BE2C (cell line): ENCODE measurements around the gene CAPN14.

ENCODE experiments used
- DNase-seq: peaks from one replicate; pipeline ENCODE4 v3.0.0-alpha.2; 2020
- H3K27me3 ChIP-seq: fragments of 250-450 bp; sonication (Bioruptor Pico); 2 replicates; pipeline ENCODE4 v1.5.1; 2020; ENCODE audit warnings: mild to moderate bottlenecking
- H3K36me3 ChIP-seq: fragments of 250-450 bp; sonication (Bioruptor Pico); 2 replicates; pipeline ENCODE4 v1.5.1; 2020; ENCODE audit warnings: mild to moderate bottlenecking
- H3K4me1 ChIP-seq: fragments of 250-450 bp; sonication (Bioruptor Pico); 2 replicates; pipeline ENCODE4 v1.5.1; 2020
- H3K4me3 ChIP-seq: 2 replicates; pipeline ENCODE4 v1.5.1; 2011; ENCODE audit warnings: low read depth, low read length
- H3K9me3 ChIP-seq: fragments of 250-450 bp; sonication (Bioruptor Pico); 2 replicates; pipeline ENCODE4 v1.5.1; 2020
- TF ChIP-seq, protein P1 (sequence below): IDR thresholded peaks from 2 replicates; pipeline ENCODE4 v1.5.1; 2012; ENCODE audit warnings: mild to moderate bottlenecking, low read depth, low read length

Gene CAPN14

DNA sequence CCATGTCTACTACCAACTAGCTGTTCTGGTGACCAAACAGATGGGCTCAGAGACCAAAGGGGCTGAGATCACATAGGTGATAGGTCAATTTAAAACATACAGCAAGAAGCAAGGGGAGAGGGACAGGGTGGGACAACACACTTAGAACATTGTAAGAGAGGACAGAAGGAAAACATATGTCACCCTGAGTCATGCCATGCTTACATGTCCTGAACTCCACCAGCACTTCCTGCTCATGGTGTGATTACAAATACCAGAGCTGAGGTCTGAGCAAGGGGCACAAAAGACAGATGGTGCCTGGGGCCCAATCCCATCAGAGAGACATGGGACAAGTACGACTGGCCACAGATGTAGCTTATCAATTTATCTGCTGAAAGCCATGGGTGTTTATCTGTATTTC, 50.4 kb downstream of the CAPN14 start:
- no peak for DNase-seq
- Histone ChIP-seq H3K9me3 (no peaks in the 10 kb centered on the region), H3K4me1 (peaks cover 3% of the 10 kb centered on the region; the same call in 1 of the 2 replicates), H3K36me3 (no peaks in the 10 kb centered on the region), H3K27me3 (no peaks in the 10 kb centered on the region), H3K4me3 (no peak overlapping the region)
- TF ChIP-seq, protein P1, sequence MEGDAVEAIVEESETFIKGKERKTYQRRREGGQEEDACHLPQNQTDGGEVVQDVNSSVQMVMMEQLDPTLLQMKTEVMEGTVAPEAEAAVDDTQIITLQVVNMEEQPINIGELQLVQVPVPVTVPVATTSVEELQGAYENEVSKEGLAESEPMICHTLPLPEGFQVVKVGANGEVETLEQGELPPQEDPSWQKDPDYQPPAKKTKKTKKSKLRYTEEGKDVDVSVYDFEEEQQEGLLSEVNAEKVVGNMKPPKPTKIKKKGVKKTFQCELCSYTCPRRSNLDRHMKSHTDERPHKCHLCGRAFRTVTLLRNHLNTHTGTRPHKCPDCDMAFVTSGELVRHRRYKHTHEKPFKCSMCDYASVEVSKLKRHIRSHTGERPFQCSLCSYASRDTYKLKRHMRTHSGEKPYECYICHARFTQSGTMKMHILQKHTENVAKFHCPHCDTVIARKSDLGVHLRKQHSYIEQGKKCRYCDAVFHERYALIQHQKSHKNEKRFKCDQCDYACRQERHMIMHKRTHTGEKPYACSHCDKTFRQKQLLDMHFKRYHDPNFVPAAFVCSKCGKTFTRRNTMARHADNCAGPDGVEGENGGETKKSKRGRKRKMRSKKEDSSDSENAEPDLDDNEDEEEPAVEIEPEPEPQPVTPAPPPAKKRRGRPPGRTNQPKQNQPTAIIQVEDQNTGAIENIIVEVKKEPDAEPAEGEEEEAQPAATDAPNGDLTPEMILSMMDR: no peak

DNA sequence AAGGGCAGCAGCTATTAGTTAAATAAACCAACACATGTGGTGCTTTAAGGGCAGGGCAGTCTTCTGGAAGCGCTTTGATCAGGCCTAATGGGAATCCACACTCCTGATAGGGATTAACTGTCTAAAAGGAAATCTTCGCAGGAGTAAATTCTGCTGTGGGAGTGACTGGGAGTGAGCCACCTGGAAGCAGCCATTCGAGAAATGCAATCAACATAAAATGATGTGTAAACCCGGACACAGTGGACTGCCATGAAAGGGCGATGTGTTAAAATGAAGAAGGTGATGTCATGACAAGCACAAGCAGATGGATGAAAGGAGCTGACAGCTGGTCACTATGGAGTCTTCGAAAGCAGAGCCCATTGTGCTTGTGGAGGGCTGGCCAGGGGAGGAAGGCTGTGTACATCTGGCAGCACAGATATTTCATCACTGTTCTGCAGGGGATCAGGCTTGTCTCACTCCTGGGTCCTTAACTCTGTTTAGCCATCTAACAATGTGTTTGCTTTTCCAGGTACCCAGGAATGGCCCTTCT, 54.2 kb downstream of the CAPN14 start:
- Histone ChIP-seq H3K4me1 (peaks cover 3% of the 10 kb centered on the region; the same call in 1 of the 2 replicates), H3K4me3 (no peak overlapping the region), H3K27me3 (no peaks in the 10 kb centered on the region; the same call in 1 of the 2 replicates), H3K36me3 (no peaks in the 10 kb centered on the region), H3K9me3 (no peaks in the 10 kb centered on the region)
- no peak for DNase-seq
- TF ChIP-seq, protein P1: no peak

DNA sequence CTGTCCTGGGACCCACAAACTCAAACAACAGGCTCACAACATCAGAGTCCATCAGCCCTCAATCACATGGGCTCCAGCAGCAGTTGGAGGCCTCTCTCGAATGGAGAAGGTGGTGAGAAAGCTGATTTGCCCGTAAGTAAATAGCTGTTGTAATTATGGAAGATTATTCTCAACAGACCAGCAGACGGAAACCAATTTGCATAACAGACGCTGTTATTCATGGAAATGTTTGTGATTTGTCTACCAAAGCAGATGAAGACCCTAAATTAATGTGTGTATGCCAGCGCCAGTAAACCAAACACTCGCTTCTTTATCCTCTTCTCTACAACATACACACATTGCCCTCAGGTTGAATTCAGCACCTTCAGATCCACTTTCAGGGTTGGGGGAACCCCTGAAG, 55.7 kb downstream of the CAPN14 start:
- Histone ChIP-seq H3K4me3 (no peak overlapping the region), H3K9me3 (no peaks in the 10 kb centered on the region), H3K4me1 (no peaks in the 10 kb centered on the region), H3K36me3 (no peaks in the 10 kb centered on the region), H3K27me3 (no peaks in the 10 kb centered on the region; the same call in 1 of the 2 replicates)
- TF ChIP-seq, protein P1: no peak
- DNase-seq: no peak

DNA sequence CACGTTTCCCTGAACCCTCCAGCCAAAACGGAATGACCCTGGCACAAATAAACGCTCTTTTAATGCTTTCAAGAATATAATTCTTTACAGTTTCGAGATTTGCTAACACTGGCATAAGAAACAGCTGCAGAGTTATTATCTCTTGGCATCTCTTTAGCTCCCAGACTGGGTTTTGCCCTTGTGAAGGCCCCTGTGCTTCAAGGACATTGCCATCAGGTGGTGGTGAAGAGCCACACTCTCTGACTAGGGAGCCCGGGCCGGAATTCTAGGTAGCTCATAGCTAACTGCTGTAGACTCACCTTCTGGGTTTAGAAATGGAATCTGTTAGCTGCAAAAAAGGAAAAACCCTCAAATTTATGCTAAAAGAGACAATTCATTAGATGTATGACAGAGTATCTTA, 65.8 kb downstream of the CAPN14 start:
- no peak overlapping the region for H3K4me3 ChIP-seq
- H3K9me3 ChIP-seq: no peaks in the 10 kb centered on the region
- H3K4me1 ChIP-seq: no peaks in the 10 kb centered on the region
- DNase-seq: peak; percentile 21
- H3K36me3 ChIP-seq: no peaks in the 10 kb centered on the region
- no peaks in the 10 kb centered on the region for H3K27me3 ChIP-seq
- TF ChIP-seq, protein P1: peak; percentile 30; the same call in 1 of the 2 replicates

DNA sequence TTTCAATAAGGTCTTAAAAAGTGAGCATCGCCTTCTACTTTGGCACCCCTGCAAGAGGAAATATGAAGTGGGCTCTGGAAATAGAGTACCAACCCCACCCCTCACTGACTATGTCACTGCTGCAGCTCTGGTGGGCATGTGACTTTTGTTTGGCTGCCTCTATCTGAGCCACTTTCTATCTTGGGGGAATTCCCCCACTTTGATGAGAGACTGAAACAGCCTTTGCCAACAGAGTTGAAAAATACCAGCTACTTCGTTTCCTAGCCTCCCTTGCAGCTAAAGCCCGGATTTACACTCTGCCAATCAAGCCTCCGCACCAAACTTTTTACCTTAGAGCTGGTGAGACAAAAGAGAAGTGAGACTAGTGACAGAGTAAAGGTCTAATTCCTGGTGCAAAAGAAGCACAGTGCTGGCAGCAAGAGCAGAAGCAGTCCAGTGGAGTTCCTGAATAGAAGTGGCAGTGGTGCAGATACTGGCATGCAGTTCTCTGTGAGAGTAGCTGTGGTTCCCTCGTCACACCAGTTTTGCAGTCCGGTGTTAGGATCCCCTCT, 67.1 kb downstream of the CAPN14 start:
- no peaks in the 10 kb centered on the region for H3K27me3 ChIP-seq

DNA sequence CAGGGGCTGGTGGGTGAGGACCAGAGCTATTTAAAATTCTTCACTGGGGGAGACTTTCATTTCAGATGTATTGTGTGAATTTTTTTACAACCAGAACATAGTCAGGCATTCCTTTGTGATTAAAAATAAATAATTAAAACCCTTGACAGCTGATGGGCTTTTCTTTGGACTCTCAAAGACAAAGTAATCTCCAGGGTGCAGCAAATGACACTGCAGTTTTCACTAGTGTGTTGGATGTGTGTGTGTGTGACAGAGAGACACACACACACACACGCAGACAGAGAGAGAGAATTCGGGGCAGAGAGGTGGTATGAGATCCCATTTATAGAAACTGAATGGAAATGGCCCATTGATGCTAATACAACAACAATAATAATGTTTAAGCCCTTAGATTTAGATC, 68.8 kb downstream of the CAPN14 start:
- no peaks in the 10 kb centered on the region for H3K9me3 ChIP-seq
- H3K27me3 ChIP-seq: no peaks in the 10 kb centered on the region
- H3K36me3 ChIP-seq: no peaks in the 10 kb centered on the region
- no peak for DNase-seq
- no peaks in the 10 kb centered on the region for H3K4me1 ChIP-seq
- TF ChIP-seq, protein P1: no peak
- no peak overlapping the region for H3K4me3 ChIP-seq

More for the DNA sequence above, 67.1 kb downstream of the CAPN14 start:
- no peaks in the 10 kb centered on the region for H3K4me1 ChIP-seq
- H3K9me3 ChIP-seq: no peaks in the 10 kb centered on the region
- H3K36me3 ChIP-seq: no peaks in the 10 kb centered on the region
- H3K4me3 ChIP-seq: no peak overlapping the region
- DNase-seq: no peak
- TF ChIP-seq, protein P1: no peak
